GM20000 (cell line): ENCODE data around the gene FCAMR.
A peak's percentile ranks its signal among the peaks of the same experiment; 100 is the strongest.

ENCODE experiments used
- DNase-seq: peaks from one replicate; pipeline ENCODE4 v3.0.0; 2012; ENCODE audit warnings: low spot score
- CTCF ChIP-seq: IDR thresholded peaks from 2 replicates; pipeline ENCODE4 v1.5.1; 2012; ENCODE audit warnings: mild to moderate bottlenecking, control low read depth; ENCODE audit errors: extremely low read depth, missing control alignments

FCAMR gene

DNA sequence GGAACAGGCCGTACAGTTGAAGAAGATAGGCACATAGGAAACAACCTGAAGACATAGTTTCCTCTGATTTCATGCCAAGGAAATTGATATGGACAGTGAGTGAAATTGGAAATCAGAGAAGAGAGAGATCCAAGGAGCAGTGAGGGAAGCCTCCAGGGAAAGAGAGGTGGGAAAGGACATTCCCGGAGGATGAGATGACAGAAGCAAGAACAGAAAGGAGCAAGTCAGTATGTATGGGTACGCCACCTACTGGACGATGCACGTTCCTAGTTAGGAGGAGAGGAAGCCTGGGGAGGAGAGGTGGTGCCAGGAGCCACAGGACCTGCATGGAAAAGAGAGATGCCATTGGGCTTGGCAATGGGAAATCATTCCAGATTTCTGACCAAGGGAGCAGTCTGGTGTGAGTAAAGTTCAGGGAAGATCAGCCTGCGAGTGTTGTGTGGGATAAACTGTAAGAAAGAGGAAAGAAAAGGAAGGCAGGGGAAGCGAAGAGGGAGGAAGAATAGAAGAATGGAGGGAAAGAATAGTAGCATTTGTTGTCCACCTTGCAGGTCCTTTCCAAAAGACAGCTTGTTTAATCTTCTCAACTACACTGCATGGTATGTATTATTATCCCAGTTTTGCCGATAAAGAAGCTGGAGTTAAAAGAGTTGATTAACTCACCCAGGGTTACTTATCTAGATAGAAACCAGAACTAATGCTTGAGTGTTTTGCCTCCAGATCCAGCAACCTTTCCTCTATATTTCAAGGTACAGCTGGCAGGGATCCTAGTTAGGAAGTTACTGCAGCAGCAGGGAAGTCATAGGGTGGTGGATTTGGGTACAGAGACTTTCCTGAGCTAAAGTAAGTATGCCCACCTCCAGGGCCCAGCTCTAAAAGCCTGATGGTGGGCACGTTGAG is 34.9 kb upstream of the FCAMR start:
- peak; percentile 61 for DNase-seq
- TF ChIP-seq CTCF, result peak; percentile 78

- no peak for TF ChIP-seq CTCF
- DNase-seq, result no peak
Measured at GRCh38 chr1:207003210-207003609, 33.0 kb upstream of the FCAMR start.

DNA sequence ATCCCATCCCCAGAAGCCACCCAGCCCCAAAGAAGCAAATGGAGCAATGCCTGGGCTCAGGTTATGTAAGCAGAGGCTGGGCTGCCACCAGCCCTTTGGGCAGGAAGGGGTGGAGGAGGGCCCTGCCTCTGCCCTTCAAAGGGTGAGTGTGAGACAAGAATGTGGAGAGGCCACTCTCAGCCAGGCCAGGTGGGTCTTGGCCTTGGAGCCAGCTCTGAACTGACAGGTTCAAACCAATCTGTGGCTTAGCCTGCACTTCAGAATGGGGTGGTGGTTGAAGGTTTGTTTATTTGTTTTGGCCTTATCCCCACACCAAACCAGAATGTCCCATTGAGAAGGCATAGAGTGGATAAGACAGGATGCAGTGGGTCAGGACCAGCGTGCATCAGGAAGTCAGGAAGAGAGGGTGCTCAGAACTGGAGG is 32.5 kb upstream of the FCAMR start:
- no peak for TF ChIP-seq CTCF
- no peak for DNase-seq

DNA sequence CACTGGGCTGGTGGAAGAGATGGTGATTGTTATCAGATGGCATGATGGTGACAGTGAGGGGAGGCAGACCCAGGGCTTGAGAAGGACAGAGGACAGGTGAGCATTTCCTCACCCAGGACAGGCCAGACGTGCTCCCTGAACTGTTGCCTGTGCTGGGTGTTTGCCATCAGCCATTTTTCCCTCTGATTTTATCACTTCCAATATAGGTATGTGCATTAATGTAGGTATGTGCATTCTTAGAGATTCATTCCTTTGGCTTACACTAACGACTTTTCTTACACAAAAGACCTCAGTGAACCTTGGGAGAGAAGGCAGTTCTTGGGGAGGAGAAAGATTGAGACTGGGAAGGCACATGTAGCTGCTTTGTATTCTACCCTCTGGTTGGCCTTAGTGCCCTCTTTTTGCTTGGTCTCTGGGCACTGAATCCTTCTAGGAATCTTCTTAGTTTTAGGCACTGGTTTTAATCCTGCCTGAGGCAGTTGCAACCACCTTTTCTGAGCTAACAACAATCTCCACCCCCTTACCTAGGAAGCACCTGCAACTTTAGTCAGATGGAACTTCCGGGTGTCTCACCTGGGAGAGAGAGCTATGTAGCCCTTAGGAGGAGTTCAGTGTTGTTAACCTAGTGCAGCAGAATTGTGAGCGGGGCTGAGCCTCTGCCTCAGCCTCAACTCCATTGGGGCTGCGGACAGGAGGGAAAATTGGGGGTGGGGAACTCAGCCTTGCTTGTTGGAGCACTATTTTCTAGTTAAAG is 31.4 kb upstream of the FCAMR start:
- TF ChIP-seq CTCF, result no peak
- DNase-seq, result no peak

DNA sequence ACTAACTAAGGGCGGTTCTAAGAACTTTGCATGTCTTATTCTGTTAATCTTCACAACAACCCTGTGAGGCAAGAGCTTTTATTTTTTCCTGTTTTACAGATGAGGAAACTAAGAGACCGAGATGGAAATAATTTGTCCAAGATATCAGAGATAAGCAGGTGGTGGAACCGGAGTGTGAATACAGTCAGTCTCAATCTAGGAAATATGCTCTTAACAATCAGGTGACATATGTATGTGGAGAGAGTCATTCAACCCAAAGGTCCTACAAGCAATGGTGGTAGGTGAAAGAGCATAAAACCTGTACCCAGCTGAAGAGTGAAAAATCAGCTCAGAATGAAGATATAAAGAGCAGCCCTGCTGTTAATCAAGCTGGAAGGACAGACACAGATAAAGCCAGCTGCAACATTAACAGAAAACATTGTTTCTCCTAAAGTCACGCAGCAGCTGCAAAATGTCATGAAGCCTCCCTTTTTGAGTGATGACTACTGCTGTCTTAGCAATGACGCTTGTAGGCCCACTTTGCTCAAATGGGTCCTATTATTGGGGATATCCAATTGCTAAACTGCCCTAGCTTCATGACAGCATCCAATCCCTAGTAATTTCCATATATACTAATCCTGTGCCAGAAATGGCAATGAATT is 30.5 kb upstream of the FCAMR start:
- DNase-seq, result no peak
- no peak for TF ChIP-seq CTCF

DNA sequence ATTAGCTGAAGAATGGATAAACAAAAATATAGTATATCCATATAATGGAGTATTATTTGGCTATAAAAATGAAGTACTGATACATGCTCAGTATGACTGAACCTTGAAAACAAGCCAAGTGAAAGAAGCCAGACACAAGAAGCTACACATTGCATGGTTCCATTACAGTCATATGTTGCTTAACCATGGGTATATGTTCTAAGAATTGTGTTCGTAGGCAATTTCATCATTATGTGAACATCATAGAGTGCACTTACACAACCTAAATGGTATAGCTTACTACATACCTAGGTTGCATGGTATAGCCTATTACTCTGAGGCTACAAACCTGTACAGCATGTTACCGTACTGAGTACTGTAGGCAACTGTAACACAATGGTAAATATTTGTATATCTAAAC is 28.6 kb upstream of the FCAMR start:
- no peak for TF ChIP-seq CTCF
- no peak for DNase-seq

GRCh38 chr1:206992790-206993189 is 22.5 kb upstream of the FCAMR start:
- TF ChIP-seq CTCF, result no peak
- DNase-seq, result no peak
